ENCODE results near the gene KLHL29.

GRCh38 chr2:23720705-23721453 is 335.9 kb downstream of the KLHL29 start:
- no peak for TF ChIP-seq ZNF687 (IDR thresholded peaks at IDR 0.05)
- TF ChIP-seq CTCF (IDR thresholded peaks at IDR 0.05 in 2 of 3, conservative IDR thresholded peaks at IDR 0.05 in 1 of 3; ENCODE audit: control insufficient read depth in 2 of 3, extremely low read depth in 1 of 3, insufficient read depth in 1 of 3, low read depth in 3 of 3, low read length in 3 of 3), result no peak
- TF ChIP-seq POLR2A (IDR thresholded peaks at IDR 0.05; ENCODE audit: low read depth, low read length), result no peak
- no peak for TF ChIP-seq CHD4 (IDR thresholded peaks at IDR 0.05)
